Activated CD8-positive, alpha-beta memory T cell treated with anti-CD3 and anti-CD28 coated beads, Interleukin-2, amount 50 U/mL, for 48 hours (primary cell): ENCODE results near the gene SDC3.
A peak's percentile ranks its signal among the peaks of the same experiment; 100 is the strongest.

Experiments
- DNase-seq: peaks from one replicate; pipeline ENCODE4 v3.0.0-alpha.2; 2020

The SDC3 gene

GRCh38 chr1:30927448-30927847, 18.9 kb upstream of the SDC3 start:
- DNase-seq = no peak

- no peak for DNase-seq
Observed at GRCh38 chr1:30923597-30923996, 15.0 kb upstream of the SDC3 start.

GRCh38 chr1:30920827-30921226, 12.3 kb upstream of the SDC3 start:
- peak; percentile 7 for DNase-seq

- peak; percentile 22 for DNase-seq
Observed at GRCh38 chr1:30919025-30919881, 10.7 kb upstream of the SDC3 start.

GRCh38 chr1:30916296-30916695, 7.7 kb upstream of the SDC3 start:
- no peak for DNase-seq

- no peak for DNase-seq
Observed at GRCh38 chr1:30915491-30916230, 7.1 kb upstream of the SDC3 start.

GRCh38 chr1:30914931-30915330, 6.4 kb upstream of the SDC3 start:
- DNase-seq = no peak

GRCh38 chr1:30914587-30914922, 6.0 kb upstream of the SDC3 start:
- DNase-seq = no peak

- DNase-seq = no peak
Observed at GRCh38 chr1:30912913-30913652, 4.5 kb upstream of the SDC3 start.

- no peak for DNase-seq
Observed at GRCh38 chr1:30912224-30912623, 3.7 kb upstream of the SDC3 start.

GRCh38 chr1:30911059-30911954, 2.7 kb upstream of the SDC3 start:
- DNase-seq = peak; percentile 82

GRCh38 chr1:30909365-30910068, 959 bp upstream of the SDC3 start:
- no peak for DNase-seq

GRCh38 chr1:30908316-30908695, 252 bp downstream of the SDC3 start:
- no peak for DNase-seq

GRCh38 chr1:30907481-30908315, 860 bp downstream of the SDC3 start:
- DNase-seq = no peak

- no peak for DNase-seq
Observed at GRCh38 chr1:30906631-30907441, 1.7 kb downstream of the SDC3 start.

GRCh38 chr1:30905916-30906620, 2.5 kb downstream of the SDC3 start:
- no peak for DNase-seq

- no peak for DNase-seq
Observed at GRCh38 chr1:30905403-30905802, 3.2 kb downstream of the SDC3 start.

- no peak for DNase-seq
Observed at GRCh38 chr1:30904962-30905335, 3.6 kb downstream of the SDC3 start.

- DNase-seq = no peak
Observed at GRCh38 chr1:30904191-30904961, 4.2 kb downstream of the SDC3 start.
